ENCODE measurements around the gene PNPLA3. TPM values are rescaled to one million over a fixed set of nuclear protein-coding genes. Genes with fewer than 3 reads are reported as not detected.
A peak's percentile ranks its signal among the peaks of the same experiment; 100 is the strongest.
"Not testable (repeated sequence)": the region's sequence is repeated elsewhere in the genome, so short reads cannot be mapped to it uniquely, and the experiment has no call there.

PNPLA3 gene
- total RNA-seq, 1 donor from 2014 or later, result 0.32 TPM

DNA sequence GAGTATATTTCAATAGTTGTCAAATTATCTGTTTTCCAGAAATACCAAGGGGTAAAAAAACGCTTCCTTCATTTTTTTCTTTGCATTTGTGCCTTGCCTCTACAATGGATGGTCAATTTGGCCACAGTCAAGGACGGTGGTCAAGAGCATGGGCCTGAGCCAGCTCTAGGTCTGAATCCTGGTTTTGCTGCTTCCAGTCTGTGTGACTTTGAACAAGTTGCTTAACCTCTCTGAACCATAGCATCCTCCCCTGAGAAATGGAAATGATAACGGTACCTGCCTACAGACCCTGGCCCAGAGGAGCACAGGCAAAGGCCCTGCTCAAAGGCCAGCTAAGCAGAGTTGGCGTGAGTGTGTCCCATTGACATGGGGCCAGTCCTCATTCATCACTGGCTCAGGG lies 34.9 kb upstream of the PNPLA3 start:
- intact Hi-C loops (cut with DNase I), result loop anchor here (10.0 kb wide), 1 partner anchor 504 kb away; no protein-coding TSS in a partner anchor
- DNase-seq (ENCODE audit: low spot score), result peak; percentile 14

DNA sequence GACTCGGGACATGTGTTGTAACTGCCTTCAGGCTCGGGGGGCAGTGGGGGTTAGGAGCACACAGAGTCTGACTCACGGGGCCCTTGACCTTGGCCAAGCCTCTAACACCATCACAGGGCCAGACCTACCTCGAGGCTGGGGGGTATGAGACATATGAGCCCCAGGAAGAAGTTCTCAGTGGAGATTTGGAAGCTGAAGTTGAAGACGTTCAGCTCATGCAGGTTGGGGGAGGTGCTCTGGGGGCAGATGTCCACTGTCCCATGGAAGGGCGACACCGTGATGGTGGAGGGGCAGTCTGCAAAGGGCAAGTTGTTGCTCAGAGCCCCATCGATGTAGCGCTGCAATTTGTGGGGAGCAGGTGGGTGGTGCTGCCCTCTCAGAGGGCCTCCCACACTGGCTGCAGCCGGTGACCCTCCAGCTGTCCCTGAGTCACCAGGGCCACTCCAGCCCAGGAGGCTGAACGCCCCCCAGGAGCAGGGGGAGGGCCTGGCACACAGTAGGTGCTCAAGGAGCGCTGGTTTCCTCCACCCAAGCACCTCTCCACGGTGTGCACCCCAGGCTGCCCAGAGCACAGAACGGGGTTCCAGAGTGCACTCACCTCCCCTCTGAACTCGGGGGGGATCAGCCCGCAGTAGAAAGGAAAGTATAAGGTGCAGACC lies 34.3 kb upstream of the PNPLA3 start:
- intact Hi-C loops (cut with DNase I), result loop anchor here (10.0 kb wide), 1 partner anchor 505 kb away; no protein-coding TSS in a partner anchor
- peak; percentile 41 for DNase-seq (ENCODE audit: low spot score)

DNA sequence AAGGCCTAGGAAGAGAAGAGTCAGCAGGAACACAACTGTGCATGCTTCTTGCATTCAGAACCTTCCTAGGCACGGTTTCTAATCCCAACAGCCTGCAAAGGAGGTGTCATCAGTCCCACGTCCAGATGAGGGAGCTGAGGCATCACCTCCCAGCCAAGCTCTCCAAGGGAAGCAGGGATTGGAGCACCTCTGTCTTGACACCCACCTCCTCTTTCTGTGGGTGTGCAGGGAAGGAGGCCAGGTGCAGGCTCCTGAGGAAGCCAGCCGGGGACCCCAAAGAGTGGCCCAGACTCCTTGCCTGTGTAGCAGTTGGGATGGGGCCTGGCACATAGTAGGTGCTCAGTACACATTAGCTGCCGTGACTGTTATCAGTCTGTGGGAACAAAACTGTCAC lies 33.7 kb upstream of the PNPLA3 start:
- intact Hi-C loops (cut with DNase I), result loop anchor here (10.0 kb wide), 1 partner anchor 505 kb away; no protein-coding TSS in a partner anchor
- DNase-seq (ENCODE audit: low spot score), result peak; percentile 54

DNA sequence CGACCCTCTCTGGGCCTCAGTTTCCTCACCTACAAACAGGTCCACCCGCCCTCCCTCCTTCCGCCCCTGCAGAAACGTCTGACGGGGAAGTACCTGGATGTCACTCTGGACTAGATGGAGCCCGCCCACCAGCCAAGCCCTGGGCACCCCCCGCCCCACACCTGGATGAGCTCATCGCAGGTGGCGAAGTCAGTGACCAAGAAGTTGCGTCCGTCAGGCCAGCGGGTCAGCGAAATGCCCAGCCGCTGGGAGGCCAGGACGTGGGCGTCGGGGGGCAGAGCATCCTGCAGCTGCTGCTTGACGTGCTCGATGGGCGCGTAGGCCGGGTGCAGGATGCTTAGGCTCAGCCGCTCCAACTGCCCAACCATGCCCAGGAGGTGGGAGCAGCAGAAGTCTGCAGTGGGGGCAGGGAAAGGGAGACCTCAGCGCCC lies 32.7 kb upstream of the PNPLA3 start:
- intact Hi-C loops (cut with DNase I), result no loop called here
- DNase-seq (ENCODE audit: low spot score), result peak; percentile 74

DNA sequence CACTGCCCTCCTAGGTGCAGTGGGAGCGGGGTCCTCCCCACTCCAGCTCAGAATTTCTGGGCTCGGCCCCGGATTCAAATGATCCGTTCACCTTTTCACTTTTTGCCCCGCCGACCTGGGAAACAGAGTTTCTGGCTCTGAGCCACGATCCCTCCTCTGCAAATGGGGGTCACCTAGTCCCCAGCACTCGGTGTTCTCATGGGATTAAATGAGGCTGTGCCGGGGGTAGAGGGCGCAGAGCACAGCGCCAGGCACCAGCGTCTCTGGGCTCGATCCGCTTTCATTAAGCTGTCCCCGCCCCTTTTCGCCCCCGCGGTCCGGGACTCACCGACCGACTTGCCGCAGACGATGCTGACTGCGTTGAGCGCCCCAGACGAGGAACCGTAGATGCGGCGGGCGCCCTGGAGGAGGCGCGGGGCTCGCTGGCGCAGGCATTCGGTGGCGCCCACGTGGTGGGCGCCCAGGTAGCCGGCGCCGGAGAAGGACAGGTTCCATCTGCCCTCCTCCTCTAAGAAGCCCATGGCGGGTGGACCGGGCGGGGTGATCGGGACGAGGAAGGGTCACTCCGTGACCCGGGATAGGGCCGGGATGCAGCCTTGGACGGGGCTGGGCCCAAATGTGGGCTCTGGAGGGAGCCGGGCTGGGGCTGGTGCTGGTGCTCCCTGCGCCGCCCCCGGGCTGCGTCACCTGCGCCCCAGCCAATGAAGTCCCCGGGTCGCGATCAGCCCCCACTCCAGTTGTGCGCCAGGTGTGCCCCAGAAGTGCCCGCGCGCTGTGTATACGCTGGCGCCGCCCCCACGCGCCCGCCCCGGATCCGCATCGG lies 32.0 kb upstream of the PNPLA3 start, which contains the start of gene PNPLA5:
Gene PNPLA5, minus strand, starts transcription at position 654 of the 823 bp plus-strand sequence. Its CDS starts 133 bp downstream, at position 521.
- intact Hi-C loops (cut with DNase I), result no loop called here
- DNase-seq (ENCODE audit: low spot score), result peak; percentile 43

DNA sequence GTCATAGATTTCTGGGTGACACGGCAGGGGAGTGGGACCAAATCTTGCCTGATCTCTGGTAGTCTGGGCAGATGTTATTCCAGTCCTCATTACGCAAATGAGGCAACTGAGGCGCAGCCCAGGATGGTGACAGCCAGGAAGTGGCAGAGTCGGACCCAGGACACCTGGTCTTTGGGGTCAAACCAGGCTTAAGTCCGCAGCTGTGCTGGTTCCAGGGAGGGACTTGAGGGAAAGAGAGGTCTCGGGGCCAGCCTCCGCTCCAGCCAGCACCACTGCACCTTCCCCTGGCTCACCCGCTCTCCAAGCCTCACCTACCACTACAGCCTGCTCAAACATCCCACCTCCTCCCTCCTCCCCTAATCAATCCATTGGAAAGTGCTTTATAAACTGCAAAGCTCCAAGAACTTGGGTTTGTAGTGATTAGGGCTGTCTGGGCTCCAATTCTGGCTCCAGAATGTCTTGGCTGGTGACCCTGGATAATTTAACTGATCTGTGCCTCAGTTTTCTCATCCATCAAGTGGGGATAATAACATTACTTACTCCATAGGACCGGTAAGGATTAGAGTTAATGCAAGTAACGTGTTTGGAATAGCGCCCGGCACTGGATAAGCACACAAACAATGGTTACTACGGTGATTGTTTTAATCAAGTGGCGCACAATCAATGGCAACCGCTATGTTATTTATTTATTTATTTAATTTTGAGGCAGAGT lies 31.3 kb upstream of the PNPLA3 start:
- intact Hi-C loops (cut with DNase I), result no loop called here
- no peak for DNase-seq (ENCODE audit: low spot score)

DNA sequence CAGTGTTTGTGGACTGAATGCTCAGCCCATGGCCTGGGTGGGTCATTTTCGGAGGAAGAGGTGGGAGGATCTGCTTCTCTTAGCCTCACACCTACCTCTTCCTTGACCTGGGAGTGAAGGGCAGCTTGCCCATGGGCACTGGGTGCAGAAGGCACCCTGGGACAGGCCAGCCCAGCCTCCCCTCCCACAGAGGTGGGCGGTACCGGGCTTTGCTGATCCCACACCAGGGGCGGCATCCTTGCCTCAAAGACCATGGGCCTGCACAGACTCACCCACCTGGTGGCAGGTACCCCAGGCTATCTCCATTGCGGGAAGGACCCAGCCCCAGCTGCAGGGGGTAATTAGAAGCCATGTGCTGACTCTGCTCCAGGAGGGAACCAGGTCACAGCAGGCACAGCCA lies 30.3 kb upstream of the PNPLA3 start:
- intact Hi-C loops (cut with DNase I), result no loop called here
- DNase-seq (ENCODE audit: low spot score), result no peak

DNA sequence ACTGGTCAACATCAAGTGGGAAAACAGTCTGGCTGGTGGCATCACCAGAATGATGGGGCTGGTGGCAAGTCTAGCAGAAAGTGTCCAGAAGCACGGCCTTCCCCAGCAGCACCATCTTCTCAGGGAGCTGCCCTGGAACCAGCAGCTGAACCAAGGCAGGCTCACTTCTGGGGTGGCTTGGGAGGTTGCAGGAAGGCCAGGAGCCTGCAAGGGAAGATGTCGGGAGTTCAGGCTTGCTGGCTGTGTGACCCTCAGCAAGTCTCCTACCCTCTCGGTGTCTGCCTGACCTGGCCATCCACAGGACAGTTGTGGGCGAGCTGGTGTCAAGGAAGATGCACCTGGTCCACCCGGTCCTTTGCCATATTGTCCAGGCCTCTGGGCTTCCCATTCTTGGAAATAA lies 29.5 kb upstream of the PNPLA3 start:
- intact Hi-C loops (cut with DNase I), result no loop called here
- DNase-seq (ENCODE audit: low spot score), result no peak

DNA sequence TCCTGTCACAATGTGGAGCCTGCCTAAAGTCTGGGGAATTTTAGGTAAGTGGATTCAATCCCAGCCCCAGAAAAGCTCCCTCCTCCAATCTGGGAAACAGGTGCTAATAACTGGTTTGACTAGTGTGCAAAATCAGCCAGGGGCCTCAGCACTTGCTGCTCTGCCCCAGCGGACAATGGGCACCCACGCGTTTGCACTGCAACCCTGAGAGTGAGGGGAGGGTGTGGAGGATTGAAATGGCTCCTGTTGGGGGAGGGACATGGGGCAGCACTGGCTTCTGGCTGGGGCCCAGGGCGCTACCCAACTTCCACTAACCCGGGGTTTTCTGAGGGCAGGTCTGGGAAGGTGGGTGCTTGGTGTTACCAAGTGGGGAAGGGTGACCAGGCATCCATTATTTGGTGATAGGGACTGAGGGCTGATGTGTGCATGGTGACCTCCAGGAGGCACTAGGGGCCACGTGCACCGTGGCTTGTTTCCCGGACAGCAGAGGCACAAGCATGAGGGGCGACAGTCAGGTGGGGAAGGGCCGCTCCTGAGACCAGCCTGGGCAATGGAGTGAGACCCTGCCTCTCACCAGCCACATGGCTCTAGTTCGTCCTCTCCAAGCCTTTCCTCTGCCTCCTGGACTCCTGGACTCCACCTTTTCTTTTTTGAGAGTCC lies 27.5 kb upstream of the PNPLA3 start:
- intact Hi-C loops (cut with DNase I), result no loop called here
- DNase-seq (ENCODE audit: low spot score), result no peak

DNA sequence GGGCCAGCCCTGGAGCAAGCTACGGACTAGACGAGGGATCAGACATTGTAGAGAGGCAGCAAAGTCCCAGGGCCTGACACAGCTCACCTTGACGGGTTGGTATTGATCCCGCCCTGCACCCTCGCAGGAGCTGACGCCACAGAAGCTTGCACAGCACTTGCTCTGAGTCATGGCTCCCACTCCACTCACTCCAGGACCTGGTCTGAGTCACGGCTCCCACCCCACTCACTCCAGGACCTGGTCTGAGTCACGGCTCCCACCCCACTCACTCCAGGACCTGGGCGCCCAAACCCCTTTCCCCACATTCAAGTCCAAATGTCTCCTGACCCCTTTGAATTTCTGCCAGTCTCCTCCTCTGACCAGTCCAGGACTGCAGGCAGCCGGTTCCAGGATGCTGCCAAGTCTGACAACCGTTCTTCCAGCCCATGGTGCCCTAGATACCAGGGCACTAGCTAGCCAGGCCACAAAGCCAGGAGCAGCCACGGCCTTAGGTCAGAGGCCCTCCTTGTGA lies 25.8 kb upstream of the PNPLA3 start:
- intact Hi-C loops (cut with DNase I), result no loop called here
- DNase-seq (ENCODE audit: low spot score), result no peak

DNA sequence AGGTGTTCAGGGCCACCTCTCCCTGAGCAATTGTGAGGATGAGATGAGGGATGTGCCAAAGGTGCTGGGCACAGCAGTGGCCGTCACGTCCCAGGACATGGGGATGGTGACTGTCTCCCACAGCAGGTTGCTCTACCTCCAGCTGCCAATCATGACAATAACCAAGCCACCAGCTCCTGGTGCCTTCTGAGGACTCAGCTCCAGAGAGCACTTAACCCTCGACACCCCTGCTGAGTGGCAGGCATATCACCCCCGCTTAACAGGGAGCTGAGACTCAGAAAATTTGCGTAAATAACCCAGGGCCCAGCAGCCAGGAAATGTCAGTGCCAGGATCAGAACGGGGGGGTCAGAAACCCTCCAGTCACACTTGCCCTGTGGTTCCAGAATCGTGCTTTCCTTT lies 23.4 kb upstream of the PNPLA3 start:
- no peak for DNase-seq (ENCODE audit: low spot score)
- intact Hi-C loops (cut with DNase I), result no loop called here

DNA sequence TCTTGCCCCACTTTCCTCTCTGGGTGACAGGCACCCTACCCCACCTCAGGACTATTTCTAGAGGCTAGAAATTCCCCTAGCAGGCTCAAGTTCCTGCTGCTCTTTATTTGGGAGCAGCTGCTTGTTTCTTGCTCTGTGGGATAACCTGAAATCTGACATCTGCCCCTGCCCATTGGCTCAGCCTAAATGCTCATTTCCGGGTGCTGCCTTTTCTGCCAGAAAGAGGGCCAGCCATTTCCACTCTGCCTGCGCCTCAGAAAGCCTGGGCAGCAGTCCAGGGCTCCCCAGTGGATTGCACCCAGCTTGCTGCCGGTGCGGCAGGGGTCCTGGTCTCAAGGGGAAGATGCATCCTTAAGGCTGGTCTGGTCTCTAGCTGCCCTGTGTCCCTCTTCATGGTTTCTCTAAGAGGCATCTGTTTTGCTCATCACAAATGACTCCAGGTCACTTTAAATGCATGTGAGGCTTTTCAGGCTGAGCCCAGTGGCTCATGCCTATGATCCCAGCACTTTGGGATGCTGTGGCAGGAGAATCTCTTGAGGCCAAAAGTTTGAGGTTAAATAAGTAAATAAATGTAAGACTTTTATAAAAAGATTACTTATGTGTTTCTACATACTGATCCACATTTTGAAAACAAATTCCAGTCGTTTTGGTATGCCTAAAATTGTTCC lies 21.5 kb upstream of the PNPLA3 start:
- intact Hi-C loops (cut with DNase I), result no loop called here
- DNase-seq (ENCODE audit: low spot score), result no peak

DNA sequence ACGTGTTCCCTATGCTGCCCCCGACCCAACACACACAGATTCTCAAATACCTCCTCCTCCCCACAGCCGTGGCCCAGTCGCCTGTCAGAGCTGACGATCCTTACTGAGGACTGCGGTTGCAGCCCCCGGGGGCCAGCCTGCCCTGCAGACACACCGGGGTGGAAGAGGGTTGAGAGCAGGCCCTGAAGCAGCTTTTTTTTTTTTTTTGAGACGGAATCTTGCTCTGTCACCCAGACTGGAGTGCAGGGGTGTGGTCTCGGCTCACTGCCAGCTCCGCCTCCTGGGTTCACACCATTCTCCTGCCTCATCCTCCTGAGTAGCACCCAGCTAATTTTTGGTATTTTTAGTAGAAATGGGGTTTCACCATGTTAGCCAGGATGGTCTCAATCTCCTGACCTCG lies 20.6 kb upstream of the PNPLA3 start:
- DNase-seq (ENCODE audit: low spot score); intact Hi-C loops (cut with DNase I): not testable (repeated sequence)

DNA sequence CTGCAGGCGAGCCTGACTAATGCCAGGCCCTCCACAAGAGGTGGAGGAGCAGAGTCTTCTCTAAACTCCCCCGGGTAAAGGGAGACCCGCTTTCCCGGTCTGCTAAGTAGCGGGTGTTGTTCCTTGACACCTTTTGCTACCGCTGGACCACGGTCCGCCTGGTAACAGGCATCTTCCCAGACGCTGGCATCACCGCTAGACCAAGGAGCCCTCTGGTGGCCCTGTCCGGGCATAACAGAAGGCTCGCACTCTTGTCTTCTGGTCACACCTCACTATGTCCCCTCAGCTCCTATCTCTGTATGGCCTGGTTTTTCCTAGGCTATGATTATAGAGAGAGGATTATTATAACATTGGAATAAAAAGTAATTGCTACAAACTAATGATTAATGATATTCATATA lies 19.2 kb upstream of the PNPLA3 start:
- intact Hi-C loops (cut with DNase I); DNase-seq (ENCODE audit: low spot score): not testable (repeated sequence)

DNA sequence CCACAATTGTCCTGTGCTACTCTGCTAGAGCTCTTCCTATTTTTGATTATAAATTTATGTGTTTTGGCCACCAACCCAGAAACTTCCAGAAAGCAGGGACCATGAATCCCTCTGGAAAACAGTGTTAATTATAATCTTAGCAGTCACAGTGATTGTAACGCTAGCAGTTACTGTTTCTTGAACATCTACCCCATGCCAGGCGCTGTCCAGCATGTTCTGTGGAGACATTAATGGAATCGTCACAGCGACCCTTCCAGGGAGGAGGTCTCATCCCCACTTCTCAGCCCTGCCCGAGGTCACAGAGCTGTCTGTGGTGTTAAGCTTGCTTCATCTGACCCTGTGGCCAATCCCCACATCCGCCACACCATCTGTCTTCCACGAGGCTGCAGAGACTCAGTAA lies 17.9 kb upstream of the PNPLA3 start:
- intact Hi-C loops (cut with DNase I), result no loop called here
- no peak for DNase-seq (ENCODE audit: low spot score)

DNA sequence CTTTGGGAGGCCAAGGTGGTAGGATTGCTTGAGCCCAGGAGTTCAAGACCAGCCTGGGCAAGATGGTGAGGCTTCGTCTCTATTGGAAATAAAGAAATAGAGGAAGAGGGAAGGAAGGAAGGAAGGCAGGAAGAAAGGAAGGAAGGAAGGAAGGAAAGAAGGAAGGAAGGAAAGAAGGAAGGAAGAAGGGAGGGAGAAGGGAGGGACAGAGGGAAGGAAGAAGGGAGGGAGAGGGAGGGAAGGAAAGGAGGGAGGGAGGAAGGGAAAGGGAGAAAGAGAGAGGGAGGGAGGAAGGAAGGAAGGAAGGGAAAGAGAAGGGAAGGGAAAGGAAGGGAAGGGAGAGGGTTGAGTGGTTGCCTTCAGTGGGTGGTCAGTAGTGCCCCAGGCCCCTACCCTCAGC lies 13.9 kb upstream of the PNPLA3 start:
- DNase-seq (ENCODE audit: low spot score), result no peak
- intact Hi-C loops (cut with DNase I), result no loop called here

DNA sequence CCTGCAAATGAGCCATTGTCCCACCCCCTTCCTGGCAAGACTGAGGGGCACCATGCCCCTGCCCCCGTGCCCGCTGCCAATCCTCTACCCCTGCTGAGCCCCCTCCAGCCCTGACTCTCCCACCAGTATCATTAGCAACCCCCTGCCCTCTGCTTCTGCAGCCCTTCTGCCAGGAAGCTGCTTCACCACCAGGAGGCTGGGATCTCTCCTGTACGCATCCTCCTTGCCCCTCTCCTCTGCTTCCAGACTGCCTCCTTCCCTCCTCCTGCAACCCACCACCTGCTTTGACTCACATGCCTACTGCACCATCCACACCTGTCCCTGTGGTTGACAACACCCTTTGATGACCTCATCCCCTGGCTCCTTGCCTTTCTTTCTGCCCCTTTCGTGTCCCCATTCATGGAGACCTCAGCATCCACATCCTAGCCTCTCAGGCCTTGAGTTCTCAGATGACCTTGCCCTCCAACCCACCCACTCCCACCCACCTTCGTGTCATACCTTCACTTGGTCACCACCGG lies 13.4 kb upstream of the PNPLA3 start:
- DNase-seq (ENCODE audit: low spot score), result no peak

DNA sequence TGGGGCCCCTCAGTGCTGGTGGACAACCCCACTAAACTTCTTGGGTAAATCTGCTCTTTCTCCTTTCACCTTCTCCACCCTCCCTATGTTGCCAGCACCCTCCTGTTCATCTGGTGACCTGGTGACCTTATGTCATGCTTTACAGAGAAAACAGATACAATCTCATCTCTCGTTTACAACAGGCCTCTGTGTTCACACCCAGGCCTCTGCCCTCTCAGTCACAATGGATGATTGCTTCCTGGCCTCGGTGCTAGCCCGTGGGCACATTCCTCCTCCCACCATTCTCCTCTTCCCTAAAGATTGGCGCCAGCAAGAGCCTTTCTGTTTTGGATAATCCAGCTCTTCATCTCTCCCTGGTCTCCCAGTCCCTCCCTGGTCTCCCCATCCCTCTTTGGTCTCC lies 12.3 kb upstream of the PNPLA3 start:
- DNase-seq (ENCODE audit: low spot score), result no peak
- intact Hi-C loops (cut with DNase I), result no loop called here

More for the DNA sequence above, 13.4 kb upstream of the PNPLA3 start:
- intact Hi-C loops (cut with DNase I), result no loop called here

DNA sequence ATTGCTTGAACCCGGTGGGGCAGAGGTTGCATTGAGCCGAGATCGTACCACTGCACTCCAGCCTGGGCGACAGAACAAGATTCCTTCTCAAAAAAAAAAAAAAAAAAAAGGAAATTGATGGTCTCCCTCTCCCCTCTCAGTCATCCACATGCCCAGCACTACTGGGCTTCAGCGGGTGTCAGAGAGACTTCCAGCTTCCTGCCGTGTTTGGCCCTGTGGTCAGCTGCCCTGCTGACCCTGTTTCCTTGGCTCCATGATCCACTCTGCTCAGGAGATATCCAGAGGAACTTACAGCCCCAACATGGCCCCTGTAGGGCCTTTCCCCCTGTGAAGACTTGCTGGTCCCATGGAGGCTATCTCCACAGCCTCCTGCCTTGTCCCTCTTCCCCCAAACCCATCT lies 6.1 kb upstream of the PNPLA3 start:
- no peak for DNase-seq (ENCODE audit: low spot score)
- intact Hi-C loops (cut with DNase I), result no loop called here

All from cardiac septum (tissue), 1 donor.